ENCODE data around the gene FRG2. TPM values are rescaled to one million over a fixed set of nuclear protein-coding genes. Genes with fewer than 3 reads are reported as not detected.

The FRG2 gene
- total and polyA plus RNA-seq, 10 of the 15 experiments (the other 5 are each of a cell fraction or from before 2014, with no cell fraction given): 0.04 TPM; not detected in 9

DNA sequence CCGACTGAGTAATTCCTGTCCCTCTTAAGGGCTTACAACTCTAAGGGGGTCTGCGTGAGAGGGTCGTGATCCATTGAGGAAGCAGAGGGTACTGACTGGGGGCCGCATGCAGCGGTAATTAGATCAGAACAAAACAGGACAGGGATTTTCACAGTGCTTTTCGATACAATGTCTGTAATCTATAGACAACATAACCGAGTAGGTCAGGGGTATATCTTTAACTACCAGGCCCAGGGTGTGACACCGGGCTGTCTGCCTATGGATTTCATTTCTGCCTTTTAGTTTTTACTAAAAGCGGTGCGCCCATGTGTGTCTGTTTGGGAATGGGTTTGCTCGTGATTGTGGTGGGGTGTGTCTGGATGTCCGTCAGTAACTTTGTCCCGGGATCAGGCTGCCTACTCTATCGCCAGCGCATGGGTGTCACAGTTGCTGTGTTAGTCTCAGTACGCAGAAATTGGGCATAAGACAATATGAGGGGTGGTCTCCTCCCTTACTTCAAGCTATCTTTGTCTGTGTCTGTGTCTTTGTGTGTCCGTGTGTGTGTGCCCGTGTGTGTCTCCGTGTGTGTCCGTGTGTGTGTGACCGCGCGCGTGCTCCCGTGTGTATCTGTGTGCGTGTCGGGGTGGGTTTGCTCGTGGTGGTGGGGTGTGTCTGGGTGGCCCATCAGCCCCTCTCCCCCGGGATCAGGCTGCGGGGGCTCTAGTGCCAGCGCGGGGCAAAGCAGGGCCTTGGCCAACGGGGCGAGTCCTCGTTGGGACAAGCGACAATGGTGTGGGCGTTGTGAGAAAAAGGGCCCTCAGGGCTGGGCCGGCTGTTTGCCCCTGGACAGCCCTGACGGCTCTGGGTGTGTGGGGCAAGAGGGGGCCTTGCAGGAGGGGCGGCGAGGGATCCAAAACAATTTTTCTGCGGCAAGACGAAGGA, 10.4 kb downstream of the FRG2 start:
- H3K9me3 ChIP-seq (replicated peaks; ENCODE audit: control insufficient read depth, insufficient read depth, low read length): peaks cover 7% of the 10 kb centered on the region; the same call in 1 of the 3 replicates
- H2AFZ ChIP-seq (ENCODE audit: control insufficient read depth, low read depth, low read length): no peak overlapping the region
- ChIA-PET SMC1A (ENCODE audit: uncharacterized antibody, unreplicated experiment) (no interaction called here), RAD21 (ENCODE audit: unreplicated experiment) (no interaction called here), CTCF (no interaction called here), POLR2A (no interaction called here)
- H3K79me2 ChIP-seq (ENCODE audit: control insufficient read depth, insufficient read depth, low read length): no peaks in the 10 kb centered on the region
- no peaks in the 10 kb centered on the region for H3K36me3 ChIP-seq (ENCODE audit: control insufficient read depth in 2 of 2, insufficient read depth in 2 of 2, low read length in 1 of 2)
- H3K4me3 ChIP-seq: no peak overlapping the region
- H3K9ac ChIP-seq (ENCODE audit: control insufficient read depth, insufficient read depth, low read length): no peak overlapping the region
- ATAC-seq: no peak
- H3K27ac ChIP-seq (ENCODE audit: control insufficient read depth, insufficient read depth): no peak overlapping the region
- H3K4me1 ChIP-seq (ENCODE audit: control insufficient read depth, insufficient read depth, low read length): no peaks in the 10 kb centered on the region
- no peak for FAIRE-seq
- no peak overlapping the region for H3K4me2 ChIP-seq (ENCODE audit: control insufficient read depth, insufficient read depth)
- no peaks in the 10 kb centered on the region for H4K20me1 ChIP-seq (ENCODE audit: control insufficient read depth, insufficient read depth)
- BruUV-seq (replicated peaks): no TSS peak
- no peaks in the 10 kb centered on the region; a peak in 1 of 4 replicates for H3K27me3 ChIP-seq (replicated peaks in 1 of 2; ENCODE audit: control insufficient read depth in 2 of 2, insufficient read depth in 2 of 2, low read length in 1 of 2)
- 41% methylated on average over 40 of the region's 43 CpGs for WGBS (ENCODE audit: insufficient coverage, insufficient replicate concordance, low lambda C conversion rate, missing lambda C conversion rate)
- in situ Hi-C loops (cut with MboI) (no loop called here), intact Hi-C loops (cut with micrococcal nuclease; ENCODE audit: unreplicated experiment) (no loop called here)
- DNase-seq (ENCODE audit: low read depth, low spot score): no peak
- no peak for TF ChIP-seq ZZZ3 (IDR thresholded peaks at IDR 0.05; ENCODE audit: control insufficient read depth, insufficient read length, low read depth)
- TF ChIP-seq, protein P1, sequence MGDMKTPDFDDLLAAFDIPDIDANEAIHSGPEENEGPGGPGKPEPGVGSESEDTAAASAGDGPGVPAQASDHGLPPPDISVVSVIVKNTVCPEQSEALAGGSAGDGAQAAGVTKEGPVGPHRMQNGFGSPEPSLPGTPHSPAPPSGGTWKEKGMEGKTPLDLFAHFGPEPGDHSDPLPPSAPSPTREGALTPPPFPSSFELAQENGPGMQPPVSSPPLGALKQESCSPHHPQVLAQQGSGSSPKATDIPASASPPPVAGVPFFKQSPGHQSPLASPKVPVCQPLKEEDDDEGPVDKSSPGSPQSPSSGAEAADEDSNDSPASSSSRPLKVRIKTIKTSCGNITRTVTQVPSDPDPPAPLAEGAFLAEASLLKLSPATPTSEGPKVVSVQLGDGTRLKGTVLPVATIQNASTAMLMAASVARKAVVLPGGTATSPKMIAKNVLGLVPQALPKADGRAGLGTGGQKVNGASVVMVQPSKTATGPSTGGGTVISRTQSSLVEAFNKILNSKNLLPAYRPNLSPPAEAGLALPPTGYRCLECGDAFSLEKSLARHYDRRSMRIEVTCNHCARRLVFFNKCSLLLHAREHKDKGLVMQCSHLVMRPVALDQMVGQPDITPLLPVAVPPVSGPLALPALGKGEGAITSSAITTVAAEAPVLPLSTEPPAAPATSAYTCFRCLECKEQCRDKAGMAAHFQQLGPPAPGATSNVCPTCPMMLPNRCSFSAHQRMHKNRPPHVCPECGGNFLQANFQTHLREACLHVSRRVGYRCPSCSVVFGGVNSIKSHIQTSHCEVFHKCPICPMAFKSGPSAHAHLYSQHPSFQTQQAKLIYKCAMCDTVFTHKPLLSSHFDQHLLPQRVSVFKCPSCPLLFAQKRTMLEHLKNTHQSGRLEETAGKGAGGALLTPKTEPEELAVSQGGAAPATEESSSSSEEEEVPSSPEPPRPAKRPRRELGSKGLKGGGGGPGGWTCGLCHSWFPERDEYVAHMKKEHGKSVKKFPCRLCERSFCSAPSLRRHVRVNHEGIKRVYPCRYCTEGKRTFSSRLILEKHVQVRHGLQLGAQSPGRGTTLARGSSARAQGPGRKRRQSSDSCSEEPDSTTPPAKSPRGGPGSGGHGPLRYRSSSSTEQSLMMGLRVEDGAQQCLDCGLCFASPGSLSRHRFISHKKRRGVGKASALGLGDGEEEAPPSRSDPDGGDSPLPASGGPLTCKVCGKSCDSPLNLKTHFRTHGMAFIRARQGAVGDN (IDR thresholded peaks at IDR 0.05): no peak
- TF ChIP-seq, protein P2, sequence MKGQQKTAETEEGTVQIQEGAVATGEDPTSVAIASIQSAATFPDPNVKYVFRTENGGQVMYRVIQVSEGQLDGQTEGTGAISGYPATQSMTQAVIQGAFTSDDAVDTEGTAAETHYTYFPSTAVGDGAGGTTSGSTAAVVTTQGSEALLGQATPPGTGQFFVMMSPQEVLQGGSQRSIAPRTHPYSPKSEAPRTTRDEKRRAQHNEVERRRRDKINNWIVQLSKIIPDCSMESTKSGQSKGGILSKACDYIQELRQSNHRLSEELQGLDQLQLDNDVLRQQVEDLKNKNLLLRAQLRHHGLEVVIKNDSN (IDR thresholded peaks at IDR 0.05; ENCODE audit: borderline replicate concordance, extremely low read length, insufficient read depth, low read depth, low read length): no peak
- TF ChIP-seq FOS (IDR thresholded peaks at IDR 0.05; ENCODE audit: borderline replicate concordance, extremely low read depth, insufficient read length): no peak
- TF ChIP-seq SREBF2 (IDR thresholded peaks at IDR 0.05; ENCODE audit: low read length): no peak
- TF ChIP-seq JUNB (IDR thresholded peaks at IDR 0.05): no peak
- TF ChIP-seq TCF12 (IDR thresholded peaks at IDR 0.05; ENCODE audit: low read depth, low read length): no peak
- TF ChIP-seq ZNF24 (IDR thresholded peaks at IDR 0.05): no peak
- TF ChIP-seq RELB (IDR thresholded peaks at IDR 0.05; ENCODE audit: low read depth): no peak
- no peak for TF ChIP-seq HDAC6 (IDR thresholded peaks at IDR 0.05; ENCODE audit: unreplicated experiment)
- TF ChIP-seq SP1 (IDR thresholded peaks at IDR 0.05; ENCODE audit: low read depth, low read length): no peak
- no peak for TF ChIP-seq ETV6 (conservative IDR thresholded peaks at IDR 0.05 in 1 of 2, IDR thresholded peaks at IDR 0.05 in 1 of 2; ENCODE audit: borderline replicate concordance in 1 of 2, low read depth in 1 of 2)
- TF ChIP-seq EED (IDR thresholded peaks at IDR 0.05; ENCODE audit: low read depth): no peak
